OCI-M1 (cell line): Measurements from ENCODE around the gene MADD.
"Not testable (repeated sequence)": the region's sequence is repeated elsewhere in the genome, so short reads cannot be mapped to it uniquely, and the experiment has no call there.

Experiments used
- DNase-seq: peaks from one replicate; lab custom pipeline; 2025; lab: John Stamatoyannopoulos, UW

The MADD gene

DNA sequence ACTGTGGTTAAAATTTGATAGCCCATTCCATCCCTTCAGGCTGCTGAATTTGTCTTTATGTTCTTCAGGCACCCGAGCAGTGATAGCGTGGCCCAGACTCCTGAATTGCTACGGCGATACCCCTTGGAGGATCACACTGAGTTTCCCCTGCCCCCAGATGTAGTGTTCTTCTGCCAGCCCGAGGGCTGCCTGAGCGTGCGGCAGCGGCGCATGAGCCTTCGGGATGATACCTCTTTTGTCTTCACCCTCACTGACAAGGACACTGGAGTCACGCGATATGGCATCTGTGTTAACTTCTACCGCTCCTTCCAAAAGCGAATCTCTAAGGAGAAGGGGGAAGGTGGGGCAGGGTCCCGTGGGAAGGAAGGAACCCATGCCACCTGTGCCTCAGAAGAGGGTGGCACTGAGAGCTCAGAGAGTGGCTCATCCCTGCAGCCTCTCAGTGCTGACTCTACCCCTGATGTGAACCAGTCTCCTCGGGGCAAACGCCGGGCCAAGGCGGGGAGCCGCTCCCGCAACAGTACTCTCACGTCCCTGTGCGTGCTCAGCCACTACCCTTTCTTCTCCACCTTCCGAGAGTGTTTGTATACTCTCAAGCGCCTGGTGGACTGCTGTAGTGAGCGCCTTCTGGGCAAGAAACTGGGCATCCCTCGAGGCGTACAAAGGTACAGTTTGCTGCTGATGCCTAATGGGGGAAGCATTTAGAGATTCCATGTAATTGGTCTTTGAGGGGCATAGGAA is 4.7 kb downstream of the MADD start:
- no peak for DNase-seq

DNA sequence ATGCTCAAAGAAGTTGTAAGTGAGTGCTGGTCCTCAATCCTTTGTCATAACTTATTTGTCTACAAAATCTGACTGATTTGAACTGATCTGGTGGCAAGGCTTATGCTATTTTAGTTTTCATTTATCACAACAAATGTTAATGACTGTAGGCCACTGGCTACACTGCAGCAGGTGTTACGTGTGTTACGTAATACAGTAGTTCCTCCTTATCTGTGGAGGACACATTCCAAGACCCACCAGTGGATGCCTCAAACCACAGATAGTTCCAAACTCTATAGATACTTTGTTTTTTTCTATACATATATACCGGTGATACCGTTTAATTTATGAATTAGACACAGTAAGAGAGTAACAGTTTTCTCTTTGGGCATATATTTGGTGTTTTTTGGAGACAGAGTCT is 7.0 kb downstream of the MADD start:
- peak; percentile 66 for DNase-seq

DNA sequence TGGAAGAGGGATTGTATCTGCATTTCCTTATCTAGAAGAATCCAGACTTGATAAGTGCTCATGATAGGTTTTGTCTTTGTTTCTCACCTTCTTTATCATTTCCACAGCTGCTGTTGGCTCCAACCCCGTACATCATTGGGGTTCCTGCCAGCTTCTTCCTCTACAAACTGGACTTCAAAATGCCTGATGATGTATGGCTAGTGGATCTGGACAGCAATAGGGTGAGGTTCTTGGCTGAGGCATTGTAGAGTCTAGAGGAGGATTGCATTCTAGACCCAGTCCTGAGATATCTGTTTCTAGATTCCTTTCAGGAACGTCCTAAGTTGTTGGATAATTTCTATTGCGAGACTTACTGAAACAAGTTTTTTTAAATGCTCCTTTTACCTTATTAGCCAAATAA is 8.1 kb downstream of the MADD start:
- peak; percentile 34 for DNase-seq

DNA sequence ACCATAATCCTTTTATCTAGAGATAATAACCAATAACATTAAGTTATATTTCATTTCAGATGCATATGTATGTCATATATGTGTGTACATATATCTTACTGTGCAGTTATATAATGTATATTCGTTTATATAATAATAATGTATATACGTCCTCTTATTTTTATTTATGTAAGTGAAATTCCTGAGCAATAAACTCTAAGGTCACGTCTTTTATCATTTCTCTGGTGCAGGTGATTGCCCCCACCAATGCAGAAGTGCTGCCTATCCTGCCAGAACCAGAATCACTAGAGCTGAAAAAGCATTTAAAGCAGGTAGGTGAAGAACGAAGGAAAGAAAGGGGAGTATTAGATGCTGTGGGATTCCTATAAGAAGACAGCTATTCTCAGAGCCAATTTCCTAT is 8.8 kb downstream of the MADD start:
- no peak for DNase-seq

DNA sequence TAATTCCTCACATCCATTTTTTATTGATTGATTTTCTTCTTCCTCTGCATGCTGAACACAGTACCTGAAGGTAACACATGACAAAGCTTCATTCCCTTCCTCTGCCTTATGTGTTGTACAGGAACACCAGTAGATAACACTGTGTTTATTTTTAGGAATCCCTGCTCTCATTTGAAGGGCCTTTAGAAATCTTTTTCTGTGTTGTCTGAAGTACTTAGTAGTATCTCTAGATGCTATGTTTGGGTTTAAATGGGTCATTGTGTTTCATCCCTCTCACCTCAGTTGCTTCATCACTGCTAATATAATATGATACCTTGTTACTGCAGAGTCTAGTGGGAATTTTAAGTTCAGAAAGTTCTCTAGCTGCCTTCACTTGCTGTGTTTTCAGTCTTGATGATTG is 10.2 kb downstream of the MADD start:
- DNase-seq, result no peak

DNA sequence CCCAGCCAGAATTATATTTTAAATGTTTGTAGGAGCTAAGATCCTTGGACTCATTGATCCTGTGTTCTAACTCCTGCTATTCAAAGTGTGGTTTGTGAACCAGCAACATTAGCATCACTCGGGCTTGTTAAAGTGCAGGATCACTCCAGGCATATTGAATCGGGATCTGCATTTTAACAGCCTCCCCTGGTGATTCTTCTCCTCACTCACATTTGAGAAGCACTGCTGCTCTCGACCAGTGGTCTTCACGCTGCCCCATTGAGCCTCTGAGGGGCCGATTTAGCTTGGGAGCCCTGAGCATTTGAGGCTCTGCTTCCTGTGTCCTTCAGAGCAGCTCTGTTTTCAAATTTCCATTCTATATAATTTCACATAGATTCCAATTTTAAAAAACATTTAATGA is 10.9 kb downstream of the MADD start:
- no peak for DNase-seq

DNA sequence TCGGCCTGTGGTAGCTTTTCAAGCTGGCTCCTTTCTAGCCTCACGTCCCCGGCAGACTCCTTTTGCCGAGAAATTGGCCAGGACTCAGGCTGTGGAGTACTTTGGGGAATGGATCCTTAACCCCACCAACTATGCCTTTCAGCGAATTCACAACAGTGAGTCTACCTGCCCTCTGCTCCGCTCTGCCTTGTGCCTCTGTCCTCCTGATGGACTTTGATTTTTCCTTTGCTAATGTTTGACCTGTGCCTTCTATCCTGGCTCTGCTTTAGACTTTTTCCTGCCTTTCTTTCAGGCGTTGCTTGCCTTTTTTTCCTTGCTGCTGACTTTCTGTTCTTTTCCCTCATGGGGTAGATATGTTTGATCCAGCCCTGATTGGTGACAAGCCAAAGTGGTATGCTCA is 12.5 kb downstream of the MADD start:
- DNase-seq, result no peak

DNA sequence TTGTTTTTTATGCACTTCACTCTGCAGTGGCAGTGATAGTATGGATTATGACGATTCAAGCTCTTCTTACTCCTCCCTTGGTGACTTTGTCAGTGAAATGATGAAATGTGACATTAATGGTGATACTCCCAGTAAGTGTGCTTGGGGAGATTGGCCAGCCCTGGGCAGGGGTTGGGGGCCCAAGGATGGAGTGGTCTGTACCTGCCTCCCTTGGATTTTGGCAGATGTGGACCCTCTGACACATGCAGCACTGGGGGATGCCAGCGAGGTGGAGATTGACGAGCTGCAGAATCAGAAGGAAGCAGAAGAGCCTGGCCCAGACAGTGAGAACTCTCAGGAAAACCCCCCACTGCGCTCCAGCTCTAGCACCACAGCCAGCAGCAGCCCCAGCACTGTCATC is 14.2 kb downstream of the MADD start:
- DNase-seq, result no peak

DNA sequence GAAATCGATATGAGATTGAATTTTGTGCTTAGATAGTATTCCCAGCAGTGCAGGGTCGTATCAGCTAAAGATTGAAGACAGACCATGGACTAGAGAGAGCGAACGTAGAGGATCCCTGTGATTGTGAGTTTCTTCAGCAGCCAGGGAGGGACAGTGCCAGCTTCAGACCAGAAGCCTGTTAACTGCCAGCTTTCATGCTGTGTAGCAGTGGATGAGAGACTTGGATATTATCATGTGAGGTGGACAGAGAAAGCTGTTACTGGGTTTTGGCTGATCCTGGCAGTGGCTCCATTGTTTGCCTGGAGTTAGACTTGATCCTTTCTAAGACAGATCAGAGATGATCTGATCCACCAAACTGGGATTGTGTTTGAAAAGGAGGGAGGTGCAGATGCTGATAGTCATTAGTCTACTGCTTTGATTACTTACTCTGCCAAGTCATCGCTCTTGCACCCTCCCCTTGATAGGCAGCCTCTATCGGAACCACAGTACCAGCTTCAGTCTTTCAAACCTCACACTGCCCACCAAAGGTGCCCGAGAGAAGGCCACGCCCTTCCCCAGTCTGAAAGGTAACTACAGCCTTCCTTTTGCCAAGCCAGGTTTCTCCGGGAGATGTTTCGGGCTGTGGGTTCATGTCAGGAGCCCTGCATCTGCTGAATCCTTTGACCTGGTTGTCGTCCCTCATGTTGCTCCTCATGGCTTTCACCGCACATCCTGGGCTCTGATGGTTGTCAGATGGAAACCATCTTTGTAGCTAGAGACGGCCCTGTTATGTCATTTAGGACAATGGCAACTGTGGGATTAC is 16.2 kb downstream of the MADD start:
- DNase-seq, result no peak

DNA sequence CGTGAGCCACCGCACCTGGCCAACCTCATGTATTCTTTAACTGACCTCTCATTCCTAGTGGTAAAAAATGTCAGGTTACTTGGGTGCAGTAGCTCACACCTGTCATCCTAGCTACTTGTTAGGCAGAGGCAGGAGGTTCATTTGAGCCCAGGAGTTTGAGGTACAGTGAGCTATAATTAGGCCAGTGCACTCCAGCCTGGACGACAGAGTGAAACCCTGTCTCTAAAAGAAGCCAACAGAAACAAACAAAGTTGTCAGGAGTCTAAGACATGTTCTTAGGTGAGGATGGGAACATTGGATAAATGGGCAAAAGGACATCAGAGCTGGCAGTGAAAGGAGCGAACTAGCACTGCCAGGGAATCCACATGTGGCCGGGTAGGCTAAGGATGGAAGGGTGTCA is 18.1 kb downstream of the MADD start:
- no peak for DNase-seq

DNA sequence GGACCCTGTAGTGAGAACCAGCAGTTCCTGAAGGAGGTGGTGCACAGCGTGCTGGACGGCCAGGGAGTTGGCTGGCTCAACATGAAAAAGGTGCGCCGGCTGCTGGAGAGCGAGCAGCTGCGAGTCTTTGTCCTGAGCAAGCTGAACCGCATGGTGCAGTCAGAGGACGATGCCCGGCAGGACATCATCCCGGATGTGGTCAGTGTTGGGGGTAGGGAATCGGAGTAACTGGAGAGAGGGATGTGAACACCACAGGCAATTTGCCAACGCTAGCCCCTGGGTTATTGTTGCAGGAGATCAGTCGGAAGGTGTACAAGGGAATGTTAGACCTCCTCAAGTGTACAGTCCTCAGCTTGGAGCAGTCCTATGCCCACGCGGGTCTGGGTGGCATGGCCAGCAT is 19.9 kb downstream of the MADD start:
- DNase-seq, result no peak

DNA sequence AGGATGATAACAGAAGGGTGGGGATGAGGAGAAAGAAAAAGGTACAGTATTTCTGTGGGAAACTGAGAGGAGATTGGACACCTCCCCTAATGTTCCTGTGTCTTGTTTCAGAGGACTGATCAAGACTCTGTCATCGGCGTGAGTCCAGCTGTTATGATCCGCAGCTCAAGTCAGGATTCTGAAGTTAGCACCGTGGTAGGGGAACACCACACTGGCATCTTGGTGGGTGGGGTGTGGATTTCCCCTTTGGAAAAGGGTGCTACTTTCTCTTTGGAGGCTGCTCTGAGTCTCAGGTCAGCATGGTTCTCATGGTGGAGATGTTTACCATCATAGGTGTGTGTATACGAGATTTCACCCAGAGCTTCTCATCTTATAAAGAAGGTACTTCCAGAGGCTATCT is 25.5 kb downstream of the MADD start:
- DNase-seq, result no peak

DNA sequence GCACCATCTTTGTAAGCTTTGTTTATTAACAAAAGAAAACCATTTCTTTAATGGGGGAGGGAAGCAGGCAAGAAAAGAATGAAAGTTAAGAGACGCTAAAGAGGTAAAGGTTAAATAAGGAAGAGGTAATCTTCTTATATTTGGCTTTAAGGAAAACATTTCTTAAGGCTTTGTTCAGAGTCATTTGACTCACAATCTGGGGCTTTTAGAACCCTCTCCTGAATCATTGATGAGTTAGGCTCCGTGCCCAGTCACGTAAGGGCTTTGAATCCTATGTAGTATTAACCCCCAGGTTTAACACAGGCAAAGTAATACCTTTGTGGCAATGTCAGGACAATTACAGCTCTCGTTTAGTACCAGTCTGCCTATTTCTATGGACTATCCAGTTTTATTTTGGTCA is 26.1 kb downstream of the MADD start:
- DNase-seq, result no peak

DNA sequence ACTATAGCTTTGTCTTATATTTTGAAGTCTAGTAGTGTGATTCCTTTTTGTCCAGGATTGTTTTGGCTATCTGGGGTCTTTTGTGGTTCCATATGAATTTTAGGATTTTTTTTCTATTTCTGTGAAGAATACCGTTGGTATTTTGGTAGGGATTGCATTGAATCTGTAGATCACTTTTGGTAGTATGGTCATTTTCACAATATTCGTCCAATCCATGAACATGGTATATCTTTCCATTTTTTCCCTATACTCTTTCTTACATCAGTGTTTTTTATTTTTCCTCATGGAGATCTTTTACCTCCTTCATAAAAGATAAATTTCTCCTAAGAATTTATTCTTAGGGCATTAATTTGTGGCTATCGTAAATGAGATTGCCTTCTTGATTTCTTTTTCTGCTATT is 29.1 kb downstream of the MADD start:
- no peak for DNase-seq

DNA sequence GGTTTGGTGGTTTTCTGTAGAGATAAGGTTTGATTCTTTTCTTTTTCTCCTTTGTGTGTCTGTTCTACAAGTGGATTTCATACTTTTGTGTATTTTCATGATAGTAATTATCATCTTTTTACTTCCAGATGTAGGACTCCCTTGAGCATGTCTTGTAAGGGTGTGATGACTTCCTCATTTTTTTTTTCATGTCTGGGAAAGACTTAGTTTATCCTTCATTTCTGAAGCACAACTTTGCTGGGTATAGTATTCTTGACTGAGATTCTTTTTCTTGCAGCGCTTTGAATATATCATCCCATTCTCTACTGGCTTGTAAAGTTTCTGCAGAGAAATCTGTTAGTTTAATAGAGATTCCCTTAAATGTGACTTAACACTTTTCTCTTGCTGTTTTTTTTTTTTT is 32.9 kb downstream of the MADD start:
- DNase-seq, result peak; percentile 40

DNA sequence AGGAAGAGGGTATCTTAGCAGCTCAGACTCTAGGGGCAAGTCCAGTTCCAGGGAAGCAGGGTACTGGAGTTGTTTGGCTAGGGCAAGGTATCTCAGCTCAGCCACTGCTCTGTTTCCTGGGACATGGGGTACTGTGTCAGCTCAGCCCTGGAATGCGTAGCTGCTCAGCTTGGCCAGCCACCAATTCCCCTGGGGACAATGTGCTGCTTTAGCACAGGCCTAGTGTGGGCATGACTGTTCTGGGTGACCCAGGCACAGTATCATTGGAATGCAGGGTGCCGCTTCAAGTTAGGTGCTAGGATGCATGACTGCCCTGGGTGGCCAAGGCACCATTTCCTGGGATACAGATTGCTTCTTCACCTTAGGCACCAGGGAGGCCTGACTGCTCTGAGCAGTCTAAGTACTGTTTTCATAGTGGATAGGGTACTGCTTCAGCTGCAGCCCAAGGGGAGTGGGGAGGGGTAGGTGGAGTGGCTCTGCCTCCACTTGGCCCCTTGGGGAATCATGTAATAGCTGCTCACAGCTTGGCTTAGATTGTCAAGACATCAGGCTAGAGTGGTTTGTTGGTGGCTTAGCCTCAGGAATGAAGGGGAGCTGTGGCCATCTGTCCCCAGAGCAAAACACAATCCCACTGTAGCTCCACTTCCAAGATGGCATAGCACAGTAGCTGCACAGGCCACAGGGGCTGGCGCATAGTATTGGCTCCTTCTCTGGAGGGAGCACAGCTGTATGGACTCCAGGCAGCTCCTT is 36.0 kb downstream of the MADD start:
- no peak for DNase-seq

DNA sequence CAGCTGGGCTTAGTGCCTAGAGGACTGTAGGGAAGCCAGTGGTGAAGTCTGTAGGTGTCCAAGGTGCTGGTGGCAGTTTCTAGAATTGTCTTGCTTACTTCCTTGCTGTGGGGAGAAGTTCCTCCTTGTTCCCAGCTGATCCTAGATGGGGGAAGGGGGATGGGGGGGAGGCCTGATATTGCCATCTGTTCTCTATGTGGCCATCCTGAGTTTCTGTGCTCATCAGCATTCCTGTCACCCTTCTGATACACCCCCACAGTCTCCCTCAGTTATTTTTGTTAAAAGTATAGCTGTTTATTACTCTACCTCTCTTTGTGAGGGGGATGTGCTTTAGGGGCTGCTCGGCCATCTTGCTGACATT is 36.5 kb downstream of the MADD start:
- DNase-seq, result no peak

DNA sequence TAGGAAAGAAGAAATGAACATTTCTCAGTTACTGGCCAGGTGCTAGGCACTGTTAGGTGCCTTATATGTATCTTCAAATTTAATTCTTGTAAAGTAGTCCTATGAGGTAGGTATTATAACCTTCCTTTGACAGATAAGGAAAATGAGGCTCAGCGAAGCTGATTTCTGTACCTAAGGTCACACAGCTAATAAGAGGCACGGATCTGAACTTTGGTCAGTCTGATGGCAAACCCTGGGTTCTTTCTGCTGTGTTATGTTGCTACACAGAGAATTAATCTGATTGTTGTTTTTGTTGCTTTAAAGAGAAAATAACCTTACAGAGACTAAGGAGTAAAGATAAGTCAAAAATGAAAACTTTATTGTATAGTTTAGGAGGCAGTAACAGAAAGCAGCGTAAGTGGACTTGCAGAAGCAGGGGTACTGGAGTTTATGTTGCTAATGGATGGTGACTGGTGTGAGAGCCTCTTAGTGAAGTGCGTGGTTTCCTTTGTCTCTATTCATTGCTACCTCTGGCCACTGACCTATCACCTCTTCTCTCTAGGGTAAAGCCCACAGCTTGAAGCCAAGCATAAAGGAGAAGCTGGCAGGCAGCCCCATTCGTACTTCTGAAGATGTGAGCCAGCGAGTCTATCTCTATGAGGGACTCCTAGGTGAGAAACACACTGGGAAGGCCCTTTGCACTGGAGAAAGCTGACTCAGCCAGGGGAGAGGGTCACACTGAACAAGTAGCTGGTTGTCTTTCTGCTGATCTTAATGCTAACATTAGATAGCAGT is 38.3 kb downstream of the MADD start:
- no peak for DNase-seq

DNA sequence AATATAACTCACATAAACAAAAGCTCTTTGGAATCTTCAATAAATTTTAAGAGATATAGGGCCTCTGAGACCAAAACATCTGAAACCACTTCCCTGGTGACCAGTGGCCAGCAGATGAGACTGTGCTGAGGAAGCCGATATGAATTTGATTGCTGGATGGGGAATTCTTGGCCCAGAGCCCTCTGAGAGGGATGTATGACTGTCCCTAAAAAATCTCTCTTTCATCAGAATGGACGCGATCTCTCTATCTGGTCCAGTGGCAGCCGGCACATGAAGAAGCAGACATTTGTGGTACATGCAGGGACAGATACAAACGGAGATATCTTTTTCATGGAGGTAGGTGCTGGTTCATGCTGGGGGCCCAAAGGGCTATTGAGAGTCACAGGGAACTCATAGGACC is 45.1 kb downstream of the MADD start:
- no peak for DNase-seq

DNA sequence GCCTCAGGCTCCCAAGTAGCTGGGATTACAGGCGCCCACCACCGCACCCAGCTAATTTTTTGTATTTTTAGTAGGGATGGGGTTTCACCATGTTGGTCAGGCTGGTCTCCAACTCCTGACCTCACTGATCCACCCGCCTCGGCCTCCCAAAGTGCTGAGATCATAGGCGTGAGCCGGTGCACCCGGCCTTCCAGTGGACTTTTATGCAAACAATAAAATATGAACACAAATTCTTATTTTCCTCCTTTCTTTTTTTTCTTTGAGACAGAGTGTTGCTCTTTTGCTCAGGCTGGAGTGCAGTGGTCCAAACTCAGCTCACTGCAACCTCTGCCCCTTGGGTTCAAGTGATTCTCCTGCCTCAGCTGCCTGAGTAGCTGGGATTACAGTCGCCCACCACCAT is 46.6 kb downstream of the MADD start:
- not testable (repeated sequence) for DNase-seq

DNA sequence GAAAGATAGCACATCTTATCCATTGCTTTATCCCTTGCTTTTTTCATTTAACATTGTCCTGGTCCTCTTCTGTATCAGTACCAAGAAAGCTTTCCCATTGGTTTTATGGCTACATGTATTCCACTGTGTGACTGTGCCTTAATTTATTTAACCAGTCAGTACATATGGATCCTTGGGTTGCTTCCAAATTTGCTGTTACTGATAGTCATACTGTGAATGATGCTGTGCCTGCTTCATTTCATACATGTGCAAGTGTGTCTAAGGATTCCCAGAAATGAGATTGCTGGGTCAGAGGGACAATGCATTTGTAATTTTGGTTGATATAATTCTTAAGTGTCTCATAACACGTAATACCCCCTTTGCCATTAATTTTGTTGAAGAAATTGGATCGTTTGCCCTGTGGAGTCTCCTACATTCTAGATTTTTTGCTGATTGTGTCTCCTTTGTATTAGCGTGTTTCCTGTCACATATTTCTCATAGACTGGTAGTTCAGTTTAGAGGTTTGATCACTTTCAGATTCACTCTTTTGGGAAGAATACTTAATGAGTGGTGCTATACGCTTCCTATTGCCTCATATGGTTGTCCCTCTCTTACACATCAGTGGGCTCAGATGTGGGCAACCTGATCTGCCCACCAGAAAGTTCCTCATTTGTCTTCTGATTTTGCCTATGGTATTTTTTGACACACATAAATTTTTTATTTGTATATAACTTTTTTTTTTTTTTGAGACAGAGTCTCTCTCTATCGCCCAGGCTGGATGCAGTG is 47.3 kb downstream of the MADD start:
- no peak for DNase-seq

DNA sequence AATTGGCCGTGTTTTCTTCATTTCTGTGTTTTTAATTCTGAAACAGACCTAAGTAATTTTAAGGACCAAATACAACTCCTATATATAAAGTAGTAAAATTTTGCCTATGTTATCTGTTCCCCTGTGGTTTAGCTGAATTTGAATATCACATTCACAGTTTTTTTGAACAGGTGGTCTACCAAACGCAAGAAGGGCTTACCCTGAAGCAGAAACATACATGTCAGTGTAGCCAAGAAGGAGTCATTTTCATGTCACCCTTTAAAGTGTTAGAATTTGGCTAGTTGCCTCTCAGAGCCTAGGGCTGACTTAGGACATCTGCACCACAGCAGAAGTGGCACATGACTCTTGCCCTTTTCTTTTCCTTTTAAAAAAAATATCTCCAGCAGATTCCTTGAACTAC is 48.2 kb downstream of the MADD start:
- DNase-seq, result no peak
